Neural progenitor cell (in vitro differentiated cells): Measurements from ENCODE around the gene GLMP.

Experiments
- EZH2 ChIP-seq: fragments of 200-600 bp; sonication (generic); IDR thresholded peaks from 2 replicates; pipeline ENCODE4 v1.6.1; 2017; ENCODE audit warnings: antibody characterized with exemption, mild to moderate bottlenecking, moderate library complexity
- EZH2phosphoT487 ChIP-seq: fragments of 200-600 bp; sonication (generic); IDR thresholded peaks from 2 replicates; pipeline ENCODE4 v1.6.1; 2017; ENCODE audit warnings: antibody characterized with exemption
- TF ChIP-seq, protein P1 (sequence below): fragments of 200-600 bp; sonication (generic); IDR thresholded peaks from 2 replicates; pipeline ENCODE4 v1.5.1; 2017; ENCODE audit warnings: antibody characterized with exemption, mild to moderate bottlenecking

DNA sequence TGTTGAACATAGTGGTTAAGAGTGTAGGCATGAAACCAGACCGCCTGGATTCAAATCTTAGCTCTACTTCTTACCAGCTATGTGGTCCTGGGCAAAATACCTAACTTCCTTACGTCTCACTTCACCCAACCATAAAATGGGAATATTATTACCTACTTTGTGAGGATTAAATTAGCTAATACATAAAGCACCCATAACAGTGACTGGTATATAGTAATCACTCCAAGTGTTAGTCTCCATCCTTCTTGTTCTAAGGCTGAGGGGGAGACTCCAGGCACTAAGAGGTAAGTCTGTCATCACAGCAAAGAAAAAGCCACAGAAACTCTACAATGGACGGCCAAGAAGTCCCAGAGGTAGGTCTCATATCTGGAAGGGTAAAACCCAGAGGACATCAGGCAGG is 15.6 kb downstream of the GLMP start:
- TF ChIP-seq, protein P1, sequence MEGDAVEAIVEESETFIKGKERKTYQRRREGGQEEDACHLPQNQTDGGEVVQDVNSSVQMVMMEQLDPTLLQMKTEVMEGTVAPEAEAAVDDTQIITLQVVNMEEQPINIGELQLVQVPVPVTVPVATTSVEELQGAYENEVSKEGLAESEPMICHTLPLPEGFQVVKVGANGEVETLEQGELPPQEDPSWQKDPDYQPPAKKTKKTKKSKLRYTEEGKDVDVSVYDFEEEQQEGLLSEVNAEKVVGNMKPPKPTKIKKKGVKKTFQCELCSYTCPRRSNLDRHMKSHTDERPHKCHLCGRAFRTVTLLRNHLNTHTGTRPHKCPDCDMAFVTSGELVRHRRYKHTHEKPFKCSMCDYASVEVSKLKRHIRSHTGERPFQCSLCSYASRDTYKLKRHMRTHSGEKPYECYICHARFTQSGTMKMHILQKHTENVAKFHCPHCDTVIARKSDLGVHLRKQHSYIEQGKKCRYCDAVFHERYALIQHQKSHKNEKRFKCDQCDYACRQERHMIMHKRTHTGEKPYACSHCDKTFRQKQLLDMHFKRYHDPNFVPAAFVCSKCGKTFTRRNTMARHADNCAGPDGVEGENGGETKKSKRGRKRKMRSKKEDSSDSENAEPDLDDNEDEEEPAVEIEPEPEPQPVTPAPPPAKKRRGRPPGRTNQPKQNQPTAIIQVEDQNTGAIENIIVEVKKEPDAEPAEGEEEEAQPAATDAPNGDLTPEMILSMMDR = no peak
- TF ChIP-seq EZH2 (no peak), EZH2phosphoT487 (no peak)
